ENCODE data around the gene RAVER2. TPM values are rescaled to one million over a fixed set of nuclear protein-coding genes. Genes with fewer than 3 reads are reported as not detected.

The RAVER2 gene
- total and polyA plus RNA-seq, 2 experiments from 2014 or later, result 7.8 to 24.6 TPM

DNA sequence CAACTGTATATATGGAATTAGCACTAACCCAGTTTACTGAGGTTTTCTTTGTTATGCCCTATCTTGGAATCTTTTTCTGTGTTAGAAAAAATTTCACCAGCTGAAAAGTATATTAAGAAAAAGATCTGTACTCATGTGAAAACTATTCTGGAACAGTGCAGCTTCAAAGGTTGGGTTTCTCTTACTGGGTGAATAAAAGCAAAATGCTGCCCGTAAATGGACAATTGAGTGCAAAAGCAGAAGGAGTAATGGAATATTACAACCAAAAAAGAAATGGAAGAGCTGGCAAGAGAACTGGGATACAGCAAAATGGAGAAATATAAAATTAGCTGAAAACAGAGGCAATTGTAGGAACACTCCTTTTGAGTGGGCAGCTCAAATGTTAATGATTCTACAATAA, 17.0 kb upstream of the RAVER2 start:
- no peaks in the 10 kb centered on the region for H3K79me2 ChIP-seq (replicated peaks; ENCODE audit: insufficient read depth)
- peaks cover 12% of the 10 kb centered on the region; the same call in 1 of the 2 replicates for H3K9me2 ChIP-seq (ENCODE audit: insufficient read depth)
- no peak overlapping the region for H2AFZ ChIP-seq
- H3K4me3 Mint-ChIP-seq, result no peak overlapping the region
- no peak overlapping the region for H3K27ac Mint-ChIP-seq
- H3K36me3 ChIP-seq (ENCODE audit: insufficient read depth), result no peaks in the 10 kb centered on the region
- H3F3A ChIP-seq (replicated peaks; ENCODE audit: low read depth), result no peaks in the 10 kb centered on the region
- H4K20me1 ChIP-seq (replicated peaks; ENCODE audit: insufficient read depth), result no peaks in the 10 kb centered on the region
- ATAC-seq, result no peak
- TF ChIP-seq, protein P1, sequence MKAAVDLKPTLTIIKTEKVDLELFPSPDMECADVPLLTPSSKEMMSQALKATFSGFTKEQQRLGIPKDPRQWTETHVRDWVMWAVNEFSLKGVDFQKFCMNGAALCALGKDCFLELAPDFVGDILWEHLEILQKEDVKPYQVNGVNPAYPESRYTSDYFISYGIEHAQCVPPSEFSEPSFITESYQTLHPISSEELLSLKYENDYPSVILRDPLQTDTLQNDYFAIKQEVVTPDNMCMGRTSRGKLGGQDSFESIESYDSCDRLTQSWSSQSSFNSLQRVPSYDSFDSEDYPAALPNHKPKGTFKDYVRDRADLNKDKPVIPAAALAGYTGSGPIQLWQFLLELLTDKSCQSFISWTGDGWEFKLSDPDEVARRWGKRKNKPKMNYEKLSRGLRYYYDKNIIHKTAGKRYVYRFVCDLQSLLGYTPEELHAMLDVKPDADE (IDR thresholded peaks at IDR 0.05), result no peak
- TF ChIP-seq NANOG (IDR thresholded peaks at IDR 0.05; ENCODE audit: borderline replicate concordance), result no peak
- TF ChIP-seq POLR2AphosphoS5 (IDR thresholded peaks at IDR 0.05; ENCODE audit: low read depth), result no peak
- TF ChIP-seq EZH2phosphoT487 (IDR thresholded peaks at IDR 0.05; ENCODE audit: unreplicated experiment), result no peak
- TF ChIP-seq, protein P2, sequence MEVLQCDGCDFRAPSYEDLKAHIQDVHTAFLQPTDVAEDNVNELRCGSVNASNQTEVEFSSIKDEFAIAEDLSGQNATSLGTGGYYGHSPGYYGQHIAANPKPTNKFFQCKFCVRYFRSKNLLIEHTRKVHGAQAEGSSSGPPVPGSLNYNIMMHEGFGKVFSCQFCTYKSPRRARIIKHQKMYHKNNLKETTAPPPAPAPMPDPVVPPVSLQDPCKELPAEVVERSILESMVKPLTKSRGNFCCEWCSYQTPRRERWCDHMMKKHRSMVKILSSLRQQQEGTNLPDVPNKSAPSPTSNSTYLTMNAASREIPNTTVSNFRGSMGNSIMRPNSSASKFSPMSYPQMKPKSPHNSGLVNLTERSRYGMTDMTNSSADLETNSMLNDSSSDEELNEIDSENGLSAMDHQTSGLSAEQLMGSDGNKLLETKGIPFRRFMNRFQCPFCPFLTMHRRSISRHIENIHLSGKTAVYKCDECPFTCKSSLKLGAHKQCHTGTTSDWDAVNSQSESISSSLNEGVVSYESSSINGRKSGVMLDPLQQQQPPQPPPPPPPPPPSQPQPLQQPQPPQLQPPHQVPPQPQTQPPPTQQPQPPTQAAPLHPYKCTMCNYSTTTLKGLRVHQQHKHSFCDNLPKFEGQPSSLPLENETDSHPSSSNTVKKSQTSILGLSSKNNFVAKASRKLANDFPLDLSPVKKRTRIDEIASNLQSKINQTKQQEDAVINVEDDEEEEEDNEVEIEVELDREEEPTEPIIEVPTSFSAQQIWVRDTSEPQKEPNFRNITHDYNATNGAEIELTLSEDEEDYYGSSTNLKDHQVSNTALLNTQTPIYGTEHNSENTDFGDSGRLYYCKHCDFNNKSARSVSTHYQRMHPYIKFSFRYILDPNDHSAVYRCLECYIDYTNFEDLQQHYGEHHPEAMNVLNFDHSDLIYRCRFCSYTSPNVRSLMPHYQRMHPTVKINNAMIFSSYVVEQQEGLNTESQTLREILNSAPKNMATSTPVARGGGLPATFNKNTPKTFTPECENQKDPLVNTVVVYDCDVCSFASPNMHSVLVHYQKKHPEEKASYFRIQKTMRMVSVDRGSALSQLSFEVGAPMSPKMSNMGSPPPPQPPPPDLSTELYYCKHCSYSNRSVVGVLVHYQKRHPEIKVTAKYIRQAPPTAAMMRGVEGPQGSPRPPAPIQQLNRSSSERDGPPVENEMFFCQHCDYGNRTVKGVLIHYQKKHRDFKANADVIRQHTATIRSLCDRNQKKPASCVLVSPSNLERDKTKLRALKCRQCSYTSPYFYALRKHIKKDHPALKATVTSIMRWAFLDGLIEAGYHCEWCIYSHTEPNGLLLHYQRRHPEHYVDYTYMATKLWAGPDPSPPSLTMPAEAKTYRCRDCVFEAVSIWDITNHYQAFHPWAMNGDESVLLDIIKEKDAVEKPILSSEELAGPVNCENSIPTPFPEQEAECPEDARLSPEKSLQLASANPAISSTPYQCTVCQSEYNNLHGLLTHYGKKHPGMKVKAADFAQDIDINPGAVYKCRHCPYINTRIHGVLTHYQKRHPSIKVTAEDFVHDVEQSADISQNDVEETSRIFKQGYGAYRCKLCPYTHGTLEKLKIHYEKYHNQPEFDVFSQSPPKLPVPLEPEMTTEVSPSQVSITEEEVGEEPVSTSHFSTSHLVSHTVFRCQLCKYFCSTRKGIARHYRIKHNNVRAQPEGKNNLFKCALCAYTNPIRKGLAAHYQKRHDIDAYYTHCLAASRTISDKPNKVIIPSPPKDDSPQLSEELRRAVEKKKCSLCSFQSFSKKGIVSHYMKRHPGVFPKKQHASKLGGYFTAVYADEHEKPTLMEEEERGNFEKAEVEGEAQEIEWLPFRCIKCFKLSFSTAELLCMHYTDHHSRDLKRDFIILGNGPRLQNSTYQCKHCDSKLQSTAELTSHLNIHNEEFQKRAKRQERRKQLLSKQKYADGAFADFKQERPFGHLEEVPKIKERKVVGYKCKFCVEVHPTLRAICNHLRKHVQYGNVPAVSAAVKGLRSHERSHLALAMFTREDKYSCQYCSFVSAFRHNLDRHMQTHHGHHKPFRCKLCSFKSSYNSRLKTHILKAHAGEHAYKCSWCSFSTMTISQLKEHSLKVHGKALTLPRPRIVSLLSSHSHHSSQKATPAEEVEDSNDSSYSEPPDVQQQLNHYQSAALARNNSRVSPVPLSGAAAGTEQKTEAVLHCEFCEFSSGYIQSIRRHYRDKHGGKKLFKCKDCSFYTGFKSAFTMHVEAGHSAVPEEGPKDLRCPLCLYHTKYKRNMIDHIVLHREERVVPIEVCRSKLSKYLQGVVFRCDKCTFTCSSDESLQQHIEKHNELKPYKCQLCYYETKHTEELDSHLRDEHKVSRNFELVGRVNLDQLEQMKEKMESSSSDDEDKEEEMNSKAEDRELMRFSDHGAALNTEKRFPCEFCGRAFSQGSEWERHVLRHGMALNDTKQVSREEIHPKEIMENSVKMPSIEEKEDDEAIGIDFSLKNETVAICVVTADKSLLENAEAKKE (CRISPR knock-in tag; IDR thresholded peaks at IDR 0.05), result no peak
- no peak for TF ChIP-seq EZH2 (IDR thresholded peaks at IDR 0.05; ENCODE audit: low read depth, unreplicated experiment)
- no peak for TF ChIP-seq REST (IDR thresholded peaks at IDR 0.05; ENCODE audit: unreplicated experiment)
- TF ChIP-seq, protein P3, sequence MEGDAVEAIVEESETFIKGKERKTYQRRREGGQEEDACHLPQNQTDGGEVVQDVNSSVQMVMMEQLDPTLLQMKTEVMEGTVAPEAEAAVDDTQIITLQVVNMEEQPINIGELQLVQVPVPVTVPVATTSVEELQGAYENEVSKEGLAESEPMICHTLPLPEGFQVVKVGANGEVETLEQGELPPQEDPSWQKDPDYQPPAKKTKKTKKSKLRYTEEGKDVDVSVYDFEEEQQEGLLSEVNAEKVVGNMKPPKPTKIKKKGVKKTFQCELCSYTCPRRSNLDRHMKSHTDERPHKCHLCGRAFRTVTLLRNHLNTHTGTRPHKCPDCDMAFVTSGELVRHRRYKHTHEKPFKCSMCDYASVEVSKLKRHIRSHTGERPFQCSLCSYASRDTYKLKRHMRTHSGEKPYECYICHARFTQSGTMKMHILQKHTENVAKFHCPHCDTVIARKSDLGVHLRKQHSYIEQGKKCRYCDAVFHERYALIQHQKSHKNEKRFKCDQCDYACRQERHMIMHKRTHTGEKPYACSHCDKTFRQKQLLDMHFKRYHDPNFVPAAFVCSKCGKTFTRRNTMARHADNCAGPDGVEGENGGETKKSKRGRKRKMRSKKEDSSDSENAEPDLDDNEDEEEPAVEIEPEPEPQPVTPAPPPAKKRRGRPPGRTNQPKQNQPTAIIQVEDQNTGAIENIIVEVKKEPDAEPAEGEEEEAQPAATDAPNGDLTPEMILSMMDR (conservative IDR thresholded peaks at IDR 0.05; ENCODE audit: low read depth in 2 of 2), result no peak
- no peak for DNase-seq (ENCODE audit: low spot score)
- no peak overlapping the region for H3K4me3 ChIP-seq
- no peaks in the 10 kb centered on the region for H3K27me3 ChIP-seq (ENCODE audit: insufficient read depth)
- no peak overlapping the region for H3K4me2 ChIP-seq
- H3K36me3 Mint-ChIP-seq (ENCODE audit: low read depth), result no peaks in the 10 kb centered on the region; the same call in 2 of the 3 replicates
- H3K27me3 Mint-ChIP-seq (ENCODE audit: insufficient read depth, low read depth, poor library complexity), result peaks cover 3% of the 10 kb centered on the region
- no peak overlapping the region for H3K27ac ChIP-seq (ENCODE audit: low read depth)
- no peaks in the 10 kb centered on the region for H3K9me3 Mint-ChIP-seq
- no peaks in the 10 kb centered on the region for H3K4me1 ChIP-seq (ENCODE audit: insufficient read depth)
- H3K4me1 Mint-ChIP-seq, result peaks cover 2% of the 10 kb centered on the region; the same call in 1 of the 3 replicates

All from GM23338 (cell line).